Measurements from ENCODE around the gene PTPRJ. TPM values are rescaled to one million over a fixed set of nuclear protein-coding genes. Genes with fewer than 3 reads are reported as not detected.

PTPRJ gene
- total RNA-seq, 1 experiment from 2014 or later, result 10.5 TPM

- peaks cover 54% of the 10 kb centered on the region for H3K79me2 ChIP-seq (ENCODE audit: low read length)
- no peaks in the 10 kb centered on the region for H3K9me3 ChIP-seq (ENCODE audit: low read length)
- H4K20me1 ChIP-seq (ENCODE audit: low read length), result no peaks in the 10 kb centered on the region
- no peak overlapping the region for H3K4me3 ChIP-seq (ENCODE audit: low read length)
- peaks cover 31% of the 10 kb centered on the region for H3K4me1 ChIP-seq (ENCODE audit: insufficient read depth, low read length)
- H2AFZ ChIP-seq (ENCODE audit: low read length), result no peak overlapping the region
- DNase-seq (no peak), ATAC-seq (no peak)
- no peaks in the 10 kb centered on the region for H3K9me2 ChIP-seq (replicated peaks; ENCODE audit: low read length)
- H3K27me3 ChIP-seq (ENCODE audit: low read length), result no peaks in the 10 kb centered on the region
- no peaks in the 10 kb centered on the region for H3F3A ChIP-seq (ENCODE audit: low read length, unreplicated experiment)
- CTCF ChIA-PET, result no interaction called here
- H3K9ac ChIP-seq (ENCODE audit: low read length), result no peak overlapping the region
- no TSS peak for BruUV-seq (replicated peaks)
- no peak overlapping the region for H3K4me2 ChIP-seq (ENCODE audit: low read length)
- H3K27ac ChIP-seq (ENCODE audit: low read length), result peak overlapping the region; percentile 77; the same call in 1 of the 2 replicates
- intact Hi-C loops (cut with micrococcal nuclease), result loop anchor here (5.0 kb wide), 1 partner anchor 248 kb away; no protein-coding TSS in a partner anchor
- TF ChIP-seq CTCF (conservative IDR thresholded peaks at IDR 0.05; ENCODE audit: low read depth, low read length), result no peak
- TF ChIP-seq EZH2phosphoT487 (IDR thresholded peaks at IDR 0.05; ENCODE audit: borderline replicate concordance, low read length), result no peak
- no peak for TF ChIP-seq EZH2 (IDR thresholded peaks at IDR 0.05; ENCODE audit: low read length, unreplicated experiment)
- POLR2A ChIA-PET (ENCODE audit: unreplicated experiment), result no interaction called here
- no peaks in the 10 kb centered on the region for H3K36me3 ChIP-seq (ENCODE audit: low read depth, low read length)
These were observed 125.0 kb downstream of the PTPRJ start for GRCh38 chr11:48105096-48105990.

GRCh38 chr11:48106166-48106565, 125.8 kb downstream of the PTPRJ start:
- H3K9ac ChIP-seq (ENCODE audit: low read length), result no peak overlapping the region
- TF ChIP-seq EZH2phosphoT487 (IDR thresholded peaks at IDR 0.05; ENCODE audit: borderline replicate concordance, low read length) (no peak), EZH2 (IDR thresholded peaks at IDR 0.05; ENCODE audit: low read length, unreplicated experiment) (no peak), CTCF (conservative IDR thresholded peaks at IDR 0.05; ENCODE audit: low read depth, low read length) (no peak)
- DNase-seq (no peak), ATAC-seq (no peak)
- POLR2A ChIA-PET (ENCODE audit: unreplicated experiment), result no interaction called here
- H3K4me1 ChIP-seq (ENCODE audit: insufficient read depth, low read length), result peaks cover 31% of the 10 kb centered on the region
- H3K9me2 ChIP-seq (replicated peaks; ENCODE audit: low read length), result no peaks in the 10 kb centered on the region
- H3F3A ChIP-seq (ENCODE audit: low read length, unreplicated experiment), result no peaks in the 10 kb centered on the region
- H3K27me3 ChIP-seq (ENCODE audit: low read length), result no peaks in the 10 kb centered on the region
- no peaks in the 10 kb centered on the region for H3K9me3 ChIP-seq (ENCODE audit: low read length)
- H3K4me3 ChIP-seq (ENCODE audit: low read length), result no peak overlapping the region
- H2AFZ ChIP-seq (ENCODE audit: low read length), result no peak overlapping the region
- no peaks in the 10 kb centered on the region for H4K20me1 ChIP-seq (ENCODE audit: low read length)
- H3K27ac ChIP-seq (ENCODE audit: low read length), result no peak overlapping the region
- peaks cover 54% of the 10 kb centered on the region for H3K79me2 ChIP-seq (ENCODE audit: low read length)
- intact Hi-C loops (cut with micrococcal nuclease), result loop anchor here (5.0 kb wide), 1 partner anchor 249 kb away; no protein-coding TSS in a partner anchor
- CTCF ChIA-PET, result no interaction called here
- no peak overlapping the region for H3K4me2 ChIP-seq (ENCODE audit: low read length)
- no peaks in the 10 kb centered on the region for H3K36me3 ChIP-seq (ENCODE audit: low read depth, low read length)
- BruUV-seq (replicated peaks), result no TSS peak
